ENCODE measurements around the gene ZDHHC14. TPM values are rescaled to one million over a fixed set of nuclear protein-coding genes. Genes with fewer than 3 reads are reported as not detected.

The ZDHHC14 gene
- total RNA-seq, 1 donor from 2014 or later: 26.1 TPM

- no peaks in the 10 kb centered on the region for H3K9me3 Mint-ChIP-seq (ENCODE audit: unreplicated experiment)
- H3K4me1 Mint-ChIP-seq (ENCODE audit: unreplicated experiment): peaks cover 14% of the 10 kb centered on the region
- H3K27me3 Mint-ChIP-seq (ENCODE audit: unreplicated experiment): peaks cover 4% of the 10 kb centered on the region
- H3K4me3 Mint-ChIP-seq (ENCODE audit: unreplicated experiment): no peak overlapping the region
- H3K36me3 Mint-ChIP-seq (ENCODE audit: low read depth, unreplicated experiment): peaks cover 17% of the 10 kb centered on the region
- no peak for TF ChIP-seq CTCF (IDR thresholded peaks at IDR 0.05; ENCODE audit: unreplicated experiment)
- H3K27ac Mint-ChIP-seq (ENCODE audit: unreplicated experiment): no peak overlapping the region
- DNase-seq (ENCODE audit: low spot score): no peak
Measured at GRCh38 chr6:157512382-157512682, 131.3 kb downstream of the ZDHHC14 start.

GRCh38 chr6:157513004-157513603 is 132.1 kb downstream of the ZDHHC14 start:
- no peak overlapping the region for H3K27ac Mint-ChIP-seq (ENCODE audit: unreplicated experiment)
- H3K9me3 Mint-ChIP-seq (ENCODE audit: unreplicated experiment): no peaks in the 10 kb centered on the region
- peaks cover 14% of the 10 kb centered on the region for H3K4me1 Mint-ChIP-seq (ENCODE audit: unreplicated experiment)
- DNase-seq (ENCODE audit: low spot score): no peak
- no peak overlapping the region for H3K4me3 Mint-ChIP-seq (ENCODE audit: unreplicated experiment)
- no peak for TF ChIP-seq CTCF (IDR thresholded peaks at IDR 0.05; ENCODE audit: unreplicated experiment)
- H3K36me3 Mint-ChIP-seq (ENCODE audit: low read depth, unreplicated experiment): peaks cover 13% of the 10 kb centered on the region
- peaks cover 2% of the 10 kb centered on the region for H3K27me3 Mint-ChIP-seq (ENCODE audit: unreplicated experiment)

GRCh38 chr6:157513619-157514485 is 132.9 kb downstream of the ZDHHC14 start:
- no peak overlapping the region for H3K27ac Mint-ChIP-seq (ENCODE audit: unreplicated experiment)
- TF ChIP-seq CTCF (IDR thresholded peaks at IDR 0.05; ENCODE audit: unreplicated experiment): no peak
- H3K27me3 Mint-ChIP-seq (ENCODE audit: unreplicated experiment): peaks cover 2% of the 10 kb centered on the region
- H3K36me3 Mint-ChIP-seq (ENCODE audit: low read depth, unreplicated experiment): peaks cover 13% of the 10 kb centered on the region
- no peak for DNase-seq (ENCODE audit: low spot score)
- H3K4me3 Mint-ChIP-seq (ENCODE audit: unreplicated experiment): no peak overlapping the region
- H3K4me1 Mint-ChIP-seq (ENCODE audit: unreplicated experiment): peaks cover 14% of the 10 kb centered on the region
- H3K9me3 Mint-ChIP-seq (ENCODE audit: unreplicated experiment): no peaks in the 10 kb centered on the region

- TF ChIP-seq CTCF (IDR thresholded peaks at IDR 0.05; ENCODE audit: unreplicated experiment): no peak
- H3K4me3 Mint-ChIP-seq (ENCODE audit: unreplicated experiment): no peak overlapping the region
- H3K4me1 Mint-ChIP-seq (ENCODE audit: unreplicated experiment): peaks cover 14% of the 10 kb centered on the region
- no peaks in the 10 kb centered on the region for H3K9me3 Mint-ChIP-seq (ENCODE audit: unreplicated experiment)
- peaks cover 7% of the 10 kb centered on the region for H3K36me3 Mint-ChIP-seq (ENCODE audit: low read depth, unreplicated experiment)
- no peak for DNase-seq (ENCODE audit: low spot score)
- H3K27ac Mint-ChIP-seq (ENCODE audit: unreplicated experiment): peak overlapping the region; percentile 36
- H3K27me3 Mint-ChIP-seq (ENCODE audit: unreplicated experiment): peaks cover 2% of the 10 kb centered on the region
Measured at GRCh38 chr6:157514659-157515496, 133.9 kb downstream of the ZDHHC14 start.
